Activated T-cell treated with anti-CD3 and anti-CD28 coated beads for 4 hours (primary cell): Measurements from ENCODE around the gene DYNLT1.
A peak's percentile ranks its signal among the peaks of the same experiment; 100 is the strongest.
"Not testable (repeated sequence)": the region's sequence is repeated elsewhere in the genome, so short reads cannot be mapped to it uniquely, and the experiment has no call there.

Experiments
- DNase-seq: peaks from one replicate; pipeline ENCODE4 v3.0.0-alpha.2; 2020

Gene DYNLT1

GRCh38 chr6:158620963-158621693 is 23.4 kb downstream of the DYNLT1 start:
- DNase-seq = no peak

- DNase-seq = no peak
Observed at GRCh38 chr6:158619922-158620801, 24.4 kb downstream of the DYNLT1 start.

DNA sequence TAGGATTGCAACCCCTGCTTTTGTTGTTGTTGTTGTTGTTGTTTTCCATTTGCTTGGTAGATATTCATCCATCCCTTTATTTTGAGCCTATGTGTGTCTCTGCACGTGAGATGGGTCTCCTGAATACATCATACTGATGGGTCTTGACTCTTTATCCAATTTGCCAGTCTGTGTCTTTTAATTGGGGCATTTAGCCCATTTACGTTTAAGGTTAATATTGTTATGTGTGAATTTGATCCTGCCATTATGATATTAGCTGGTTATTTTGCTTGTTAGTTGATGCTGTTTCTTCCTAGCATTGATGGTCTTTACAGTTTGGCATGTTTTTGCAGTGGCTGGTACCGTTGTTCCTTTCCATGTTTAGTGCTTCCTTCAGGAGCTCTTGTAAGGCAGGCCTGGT is 26.3 kb downstream of the DYNLT1 start:
- DNase-seq = not testable (repeated sequence)

GRCh38 chr6:158614606-158615005 is 29.9 kb downstream of the DYNLT1 start:
- DNase-seq = not testable (repeated sequence)

DNA sequence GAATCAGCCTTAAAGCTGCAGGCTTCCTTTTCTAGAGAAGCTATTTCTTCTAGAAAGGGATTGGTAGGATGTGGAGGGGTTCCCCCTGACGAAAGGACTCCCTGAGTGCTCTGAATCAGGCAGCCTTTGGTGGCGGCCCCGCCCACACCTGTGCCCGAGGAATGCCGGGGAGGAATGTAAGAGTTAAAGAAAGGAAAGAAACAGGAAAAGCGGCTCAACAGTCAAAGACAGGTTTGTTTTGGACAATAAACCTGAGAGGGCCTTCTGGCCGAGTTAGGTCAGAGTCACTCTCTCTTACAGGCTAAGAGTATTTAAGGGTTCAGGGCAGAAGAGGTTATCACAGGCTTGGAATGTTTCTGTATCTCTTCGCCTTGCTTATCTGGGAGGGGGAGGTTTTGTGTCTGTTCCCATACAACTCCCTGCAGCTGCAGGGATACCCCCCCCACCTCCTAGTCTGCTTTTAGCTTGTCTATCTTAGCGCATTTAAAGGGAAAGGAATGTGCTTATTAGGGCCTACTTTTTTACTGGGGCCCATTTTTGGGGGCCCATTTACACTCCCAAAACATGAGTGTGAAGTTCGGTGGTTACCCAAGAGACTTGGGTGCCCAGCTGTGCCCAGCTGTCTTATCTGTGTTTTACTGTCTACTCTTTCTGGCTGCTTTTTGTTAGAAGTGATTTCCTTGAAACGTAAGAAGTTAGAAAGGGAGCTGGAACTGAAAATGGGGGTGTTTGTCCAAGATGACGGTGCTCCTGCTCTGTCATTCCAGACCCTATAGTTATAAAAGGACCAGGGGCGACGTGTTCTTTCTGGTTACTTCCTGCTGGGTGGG is 32.8 kb downstream of the DYNLT1 start:
- DNase-seq = no peak

DNA sequence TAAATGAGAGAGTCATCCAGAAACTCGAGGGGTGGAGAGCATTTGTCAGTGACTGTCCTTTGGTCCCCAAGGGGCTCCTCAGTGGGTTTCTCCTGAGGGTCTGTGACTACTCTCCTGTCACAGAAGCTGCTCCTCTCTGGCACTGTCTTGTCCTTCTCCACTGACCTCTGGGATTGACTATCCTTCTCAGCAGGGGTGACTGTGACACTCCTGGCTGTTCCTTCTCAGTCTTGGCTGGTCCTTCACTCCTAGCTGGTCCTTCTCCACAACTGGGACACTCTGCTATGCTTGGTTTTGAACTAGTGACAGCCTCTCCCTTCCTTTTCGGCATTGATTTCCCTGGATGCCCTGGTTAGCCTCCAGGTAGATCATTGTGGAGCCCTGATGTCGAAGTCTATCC is 33.5 kb downstream of the DYNLT1 start:
- no peak for DNase-seq

- DNase-seq = no peak
Observed at GRCh38 chr6:158610319-158610968, 34.1 kb downstream of the DYNLT1 start.

GRCh38 chr6:158609455-158610155 is 34.9 kb downstream of the DYNLT1 start:
- no peak for DNase-seq

DNA sequence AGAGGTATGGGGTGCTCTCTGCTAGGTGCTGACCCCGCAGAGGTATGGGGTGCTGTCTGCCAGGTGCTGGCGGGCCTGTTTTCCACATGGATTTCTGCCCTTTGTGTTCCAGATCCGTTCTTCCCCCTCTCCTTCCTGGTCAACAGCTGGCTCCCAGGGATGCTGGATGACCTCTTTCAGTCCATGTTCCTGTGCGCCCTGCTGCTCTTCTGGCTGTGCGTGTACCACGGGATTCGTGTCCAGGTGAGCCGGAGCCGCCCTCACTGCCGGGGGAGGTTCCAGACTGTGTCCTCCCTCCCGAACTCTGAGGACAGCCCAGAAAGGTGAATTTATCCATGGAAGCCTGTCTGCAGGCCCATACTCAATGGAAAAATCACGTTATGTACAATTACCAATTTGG is 36.3 kb downstream of the DYNLT1 start:
- no peak for DNase-seq

GRCh38 chr6:158607411-158608170 is 37.0 kb downstream of the DYNLT1 start:
- no peak for DNase-seq

- DNase-seq = no peak
Observed at GRCh38 chr6:158606935-158607334, 37.6 kb downstream of the DYNLT1 start.

DNA sequence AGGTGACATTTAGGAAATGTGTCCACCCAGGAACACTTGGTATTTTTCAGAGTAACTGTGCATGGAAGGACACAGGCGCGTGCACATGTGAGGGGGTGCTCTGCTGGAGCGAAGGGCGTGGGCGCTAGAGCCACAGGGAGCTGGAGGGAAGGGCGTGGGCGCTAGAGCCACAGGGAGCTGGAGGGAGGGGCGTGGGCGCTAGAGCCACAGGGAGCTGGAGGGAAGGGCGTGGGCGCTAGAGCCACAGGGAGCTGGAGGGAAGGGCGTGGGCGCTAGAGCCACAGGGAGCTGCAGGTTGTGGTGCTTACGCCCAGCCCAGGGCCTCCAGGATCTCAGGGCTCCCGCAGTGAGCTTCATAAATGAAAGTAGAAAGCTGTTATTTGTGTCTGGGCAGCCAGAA is 38.5 kb downstream of the DYNLT1 start:
- not testable (repeated sequence) for DNase-seq

DNA sequence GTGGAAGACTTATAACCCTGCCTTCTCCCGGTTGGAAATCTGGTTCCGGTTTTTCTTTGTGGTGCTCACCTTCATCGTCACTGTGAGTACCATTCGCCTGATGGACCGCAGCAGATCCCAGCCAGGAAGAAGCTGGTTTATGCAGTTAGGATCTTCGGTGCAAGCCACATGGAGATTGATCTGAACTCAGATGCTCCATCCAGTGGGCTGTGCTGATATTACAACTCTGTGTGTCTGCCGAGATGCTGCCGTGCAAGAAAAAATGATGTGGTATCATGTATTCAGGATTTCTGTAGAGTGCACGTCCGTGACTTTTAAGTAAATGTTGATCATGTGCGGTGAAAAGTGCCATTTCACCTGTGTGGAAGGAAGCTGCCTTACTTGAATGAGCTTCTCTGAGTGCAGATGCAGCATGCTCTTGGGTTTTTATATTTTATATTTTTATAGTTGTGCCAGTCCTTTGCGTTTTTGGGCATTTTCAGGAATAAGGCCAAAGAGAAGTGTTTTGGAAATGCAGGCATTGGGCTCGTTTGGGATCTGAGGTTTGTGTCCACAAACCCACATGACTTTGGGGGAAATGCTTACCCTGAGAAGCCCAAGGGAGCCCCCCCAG is 39.2 kb downstream of the DYNLT1 start:
- peak; percentile 41 for DNase-seq

DNA sequence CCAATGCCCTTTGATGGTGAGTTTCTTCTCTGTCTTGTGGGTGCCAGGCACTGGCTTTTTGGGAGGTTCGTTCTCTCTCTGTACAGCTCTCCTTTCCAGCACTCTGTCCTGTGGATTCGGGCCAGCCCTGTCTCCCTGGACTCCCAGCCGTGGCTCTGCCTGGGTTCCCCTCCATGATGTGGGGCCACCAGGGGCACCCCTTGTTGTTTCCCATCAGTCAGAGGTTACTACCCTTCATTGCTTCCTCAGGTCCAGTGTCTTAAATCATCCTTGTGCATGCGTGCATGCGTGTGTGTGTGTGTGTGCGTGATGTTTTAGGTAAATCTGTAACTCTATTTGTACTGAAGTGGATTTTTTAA is 40.5 kb downstream of the DYNLT1 start:
- DNase-seq = no peak

GRCh38 chr6:158603261-158604047 is 41.1 kb downstream of the DYNLT1 start:
- DNase-seq = no peak

GRCh38 chr6:158599635-158600034 is 44.9 kb downstream of the DYNLT1 start:
- DNase-seq = no peak

DNA sequence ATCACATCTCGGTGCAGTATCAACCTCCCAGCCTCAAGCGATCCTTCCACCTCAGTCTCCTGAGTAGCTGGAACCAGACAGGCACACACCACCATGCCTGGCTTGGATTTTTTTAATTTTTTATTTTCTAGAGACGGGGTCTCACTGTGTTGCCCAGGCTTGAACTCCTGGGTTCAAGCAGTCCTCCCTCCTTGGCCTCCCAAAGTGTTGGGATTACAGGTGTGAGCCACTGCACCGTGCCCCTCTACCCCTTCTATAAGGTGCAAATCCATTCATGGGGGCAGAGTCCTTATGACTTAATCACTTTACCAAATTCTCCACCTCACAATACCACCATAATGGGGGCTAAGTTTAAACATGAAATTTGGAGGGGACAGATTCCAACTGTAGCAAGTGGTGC is 47.0 kb downstream of the DYNLT1 start:
- no peak for DNase-seq

- DNase-seq = no peak
Observed at GRCh38 chr6:158596861-158597260, 47.7 kb downstream of the DYNLT1 start.

DNA sequence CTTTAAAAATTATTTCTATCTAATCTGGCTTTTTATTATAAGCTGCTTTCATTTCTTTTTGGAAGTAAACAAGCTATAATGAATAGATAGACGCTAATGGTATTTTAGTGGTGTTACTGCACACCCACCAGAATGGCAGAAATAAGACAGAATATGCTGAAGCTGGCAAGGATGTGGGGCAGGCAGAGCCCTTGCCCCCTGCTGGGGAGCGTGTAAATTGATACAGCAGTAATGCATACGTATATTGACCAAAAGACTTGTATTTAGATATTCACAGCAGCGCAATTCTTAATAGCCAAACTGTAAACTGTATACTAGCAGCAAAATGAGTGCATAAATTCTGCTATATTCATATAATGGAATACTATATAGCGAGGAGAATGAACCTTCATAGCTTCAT is 49.3 kb downstream of the DYNLT1 start:
- DNase-seq = no peak

GRCh38 chr6:158593670-158594069 is 50.9 kb downstream of the DYNLT1 start:
- no peak for DNase-seq
